ENCODE measurements around the gene SFTA2.

DNA sequence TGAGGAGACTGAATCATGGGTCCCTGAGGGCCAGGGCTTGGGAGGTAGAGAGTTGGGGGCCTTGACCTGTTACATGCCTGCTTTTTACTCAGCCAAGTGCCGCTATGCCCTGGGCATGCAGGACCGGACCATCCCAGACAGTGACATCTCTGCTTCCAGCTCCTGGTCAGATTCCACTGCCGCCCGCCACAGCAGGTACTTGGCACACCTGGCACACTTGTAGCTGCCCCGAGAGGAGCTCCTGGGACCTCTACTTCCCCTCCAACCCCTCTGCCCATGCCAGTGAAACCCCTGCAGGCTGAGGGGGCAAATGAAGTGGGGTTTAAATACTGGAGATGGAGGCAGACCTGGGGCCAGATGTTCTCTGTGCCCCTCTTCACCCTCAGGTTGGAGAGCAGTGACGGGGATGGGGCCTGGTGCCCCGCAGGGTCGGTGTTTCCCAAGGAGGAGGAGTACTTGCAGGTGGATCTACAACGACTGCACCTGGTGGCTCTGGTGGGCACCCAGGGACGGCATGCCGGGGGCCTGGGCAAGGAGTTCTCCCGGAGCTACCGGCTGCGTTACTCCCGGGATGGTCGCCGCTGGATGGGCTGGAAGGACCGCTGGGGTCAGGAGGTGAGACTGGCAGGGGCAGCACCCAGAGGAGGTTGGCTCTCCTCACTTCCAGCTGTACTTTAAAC is 43.0 kb downstream of the SFTA2 start:
- TF ChIP-seq, protein P1, sequence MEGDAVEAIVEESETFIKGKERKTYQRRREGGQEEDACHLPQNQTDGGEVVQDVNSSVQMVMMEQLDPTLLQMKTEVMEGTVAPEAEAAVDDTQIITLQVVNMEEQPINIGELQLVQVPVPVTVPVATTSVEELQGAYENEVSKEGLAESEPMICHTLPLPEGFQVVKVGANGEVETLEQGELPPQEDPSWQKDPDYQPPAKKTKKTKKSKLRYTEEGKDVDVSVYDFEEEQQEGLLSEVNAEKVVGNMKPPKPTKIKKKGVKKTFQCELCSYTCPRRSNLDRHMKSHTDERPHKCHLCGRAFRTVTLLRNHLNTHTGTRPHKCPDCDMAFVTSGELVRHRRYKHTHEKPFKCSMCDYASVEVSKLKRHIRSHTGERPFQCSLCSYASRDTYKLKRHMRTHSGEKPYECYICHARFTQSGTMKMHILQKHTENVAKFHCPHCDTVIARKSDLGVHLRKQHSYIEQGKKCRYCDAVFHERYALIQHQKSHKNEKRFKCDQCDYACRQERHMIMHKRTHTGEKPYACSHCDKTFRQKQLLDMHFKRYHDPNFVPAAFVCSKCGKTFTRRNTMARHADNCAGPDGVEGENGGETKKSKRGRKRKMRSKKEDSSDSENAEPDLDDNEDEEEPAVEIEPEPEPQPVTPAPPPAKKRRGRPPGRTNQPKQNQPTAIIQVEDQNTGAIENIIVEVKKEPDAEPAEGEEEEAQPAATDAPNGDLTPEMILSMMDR (IDR thresholded peaks at IDR 0.05) = no peak
- no peak for TF ChIP-seq POLR2A (IDR thresholded peaks at IDR 0.05)
- no peak for TF ChIP-seq POLR2AphosphoS5 (IDR thresholded peaks at IDR 0.05)
